ENCODE results near the gene TANGO2.

TANGO2 gene

GRCh38 chr22:19981961-19982920 is 38.7 kb upstream of the TANGO2 start:
- H3K79me1 ChIP-seq (replicated peaks; ENCODE audit: low read length, poor library complexity, severe bottlenecking), result peaks cover 40% of the 10 kb centered on the region
- no peak overlapping the region for H2AFZ ChIP-seq (ENCODE audit: low read depth, low read length)
- H3K36me3 ChIP-seq (ENCODE audit: control insufficient read depth in 1 of 2, insufficient read depth in 2 of 2, low read depth in 1 of 2, low read length in 2 of 2), result peaks cover 5 to 53% of the 10 kb centered on the region in 2 experiments

GRCh38 chr22:19982991-19983578 is 37.8 kb upstream of the TANGO2 start:
- Histone ChIP-seq H2BK120ac (ENCODE audit: low read depth, low read length) (no peak overlapping the region), H3K9ac (ENCODE audit: low read length) (no peak overlapping the region), H3K4me3 (ENCODE audit: insufficient read depth in 1 of 2, low read depth in 1 of 2, low read length in 2 of 2) (no peak overlapping the region), H3K27me3 (ENCODE audit: control insufficient read depth in 1 of 2, insufficient read depth in 1 of 2, low read length in 2 of 2) (no peaks in the 10 kb centered on the region), H3K23ac (ENCODE audit: low read length in 2 of 2) (no peak overlapping the region), H3K36me3 (ENCODE audit: control insufficient read depth in 1 of 2, insufficient read depth in 2 of 2, low read depth in 1 of 2, low read length in 2 of 2) (peaks cover 5 to 45% of the 10 kb centered on the region in 2 experiments), H2BK5ac (ENCODE audit: low read depth, low read length, poor library complexity, severe bottlenecking) (no peak overlapping the region), H3K18ac (ENCODE audit: low read depth in 1 of 2, low read length in 2 of 2) (no peak overlapping the region), H2BK15ac (ENCODE audit: low read depth, poor library complexity, severe bottlenecking) (no peak overlapping the region), H2BK12ac (ENCODE audit: low read length in 2 of 2) (no peak overlapping the region), H3K27ac (ENCODE audit: low read length, poor library complexity, severe bottlenecking) (no peak overlapping the region), H3K9me3 (ENCODE audit: control insufficient read depth, low read length) (no peaks in the 10 kb centered on the region), H3K79me1 (replicated peaks; ENCODE audit: low read length, poor library complexity, severe bottlenecking) (peaks cover 40% of the 10 kb centered on the region), H4K8ac (ENCODE audit: low read length) (no peak overlapping the region), H3K14ac (ENCODE audit: low read length in 2 of 2) (no peak overlapping the region), H2AFZ (ENCODE audit: low read depth, low read length) (no peak overlapping the region), H4K91ac (ENCODE audit: low read length) (no peak overlapping the region), H2AK5ac (ENCODE audit: low read length, severe bottlenecking) (peak overlapping the region; percentile 15), H3K4me1 (ENCODE audit: control insufficient read depth, insufficient read depth, low read depth, low read length) (peaks cover 48% of the 10 kb centered on the region), H3K4me2 (ENCODE audit: low read length, poor library complexity, severe bottlenecking) (no peak overlapping the region), H3K4ac (ENCODE audit: low read depth in 1 of 2, low read length in 2 of 2) (no peak overlapping the region)
- WGBS, result 94% methylated on average over 8 of the region's 8 CpGs
- no peak for DNase-seq

More at GRCh38 chr22:19981961-19982920, 38.7 kb upstream of the TANGO2 start:
- Histone ChIP-seq H3K9me3 (ENCODE audit: control insufficient read depth, low read length) (no peaks in the 10 kb centered on the region), H2BK5ac (ENCODE audit: low read depth, low read length, poor library complexity, severe bottlenecking) (no peak overlapping the region), H3K9ac (ENCODE audit: low read length) (no peak overlapping the region), H2BK15ac (ENCODE audit: low read depth, poor library complexity, severe bottlenecking) (no peak overlapping the region), H2BK12ac (ENCODE audit: low read length in 2 of 2) (no peak overlapping the region), H3K4me3 (ENCODE audit: insufficient read depth in 1 of 2, low read depth in 1 of 2, low read length in 2 of 2) (no peak overlapping the region), H3K4me2 (ENCODE audit: low read length, poor library complexity, severe bottlenecking) (no peak overlapping the region), H2BK120ac (ENCODE audit: low read depth, low read length) (no peak overlapping the region), H4K8ac (ENCODE audit: low read length) (no peak overlapping the region), H3K27ac (ENCODE audit: low read length, poor library complexity, severe bottlenecking) (no peak overlapping the region), H3K4me1 (ENCODE audit: control insufficient read depth, insufficient read depth, low read depth, low read length) (peaks cover 48% of the 10 kb centered on the region), H3K27me3 (ENCODE audit: control insufficient read depth in 1 of 2, insufficient read depth in 1 of 2, low read length in 2 of 2) (no peaks in the 10 kb centered on the region), H4K91ac (ENCODE audit: low read length) (no peak overlapping the region), H3K4ac (ENCODE audit: low read depth in 1 of 2, low read length in 2 of 2) (no peak overlapping the region), H3K14ac (ENCODE audit: low read length in 2 of 2) (no peak overlapping the region), H3K18ac (ENCODE audit: low read depth in 1 of 2, low read length in 2 of 2) (no peak overlapping the region), H2AK5ac (ENCODE audit: low read length, severe bottlenecking) (no peak overlapping the region), H3K23ac (ENCODE audit: low read length in 2 of 2) (no peak overlapping the region)
- no peak for DNase-seq
- WGBS, result 97% methylated on average over 16 of the region's 16 CpGs

DNA sequence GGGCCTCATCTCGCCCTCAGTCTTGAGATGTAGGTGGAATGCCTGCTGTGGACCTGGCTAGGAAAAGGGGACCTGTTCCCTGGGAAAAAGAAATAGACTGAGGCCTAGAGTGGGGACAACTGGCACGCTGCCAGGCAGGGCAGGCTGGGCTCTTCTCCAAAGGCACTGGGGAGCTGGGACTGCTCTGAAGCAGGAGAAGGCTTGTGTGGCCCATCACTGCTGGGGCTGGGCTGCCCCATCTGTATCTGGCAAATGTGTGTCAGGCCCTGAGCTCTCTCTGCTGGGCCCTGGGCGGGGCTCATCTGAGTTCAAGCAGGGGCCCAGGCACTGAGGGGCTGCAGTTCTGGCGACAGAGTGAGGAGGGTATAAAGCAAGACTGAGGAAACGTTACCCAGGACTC is 37.2 kb upstream of the TANGO2 start:
- peaks cover 40% of the 10 kb centered on the region for H3K79me1 ChIP-seq (replicated peaks; ENCODE audit: low read length, poor library complexity, severe bottlenecking)
- 83% methylated on average over 4 of the region's 5 CpGs for WGBS

GRCh38 chr22:19984201-19984753 is 36.6 kb upstream of the TANGO2 start:
- Histone ChIP-seq H3K9me3 (ENCODE audit: control insufficient read depth, low read length) (no peaks in the 10 kb centered on the region), H4K8ac (ENCODE audit: low read length) (no peak overlapping the region), H2AK5ac (ENCODE audit: low read length, severe bottlenecking) (peak overlapping the region; percentile 71), H3K27ac (ENCODE audit: low read length, poor library complexity, severe bottlenecking) (no peak overlapping the region), H2BK120ac (ENCODE audit: low read depth, low read length) (no peak overlapping the region), H3K23ac (ENCODE audit: low read length in 2 of 2) (no peak overlapping the region), H3K4me3 (ENCODE audit: insufficient read depth in 1 of 2, low read depth in 1 of 2, low read length in 2 of 2) (no peak overlapping the region), H3K14ac (ENCODE audit: low read length in 2 of 2) (peak overlapping the region in 1 of 2 experiments; percentile 63), H3K79me1 (replicated peaks; ENCODE audit: low read length, poor library complexity, severe bottlenecking) (peaks cover 40% of the 10 kb centered on the region), H2BK5ac (ENCODE audit: low read depth, low read length, poor library complexity, severe bottlenecking) (no peak overlapping the region), H4K91ac (ENCODE audit: low read length) (no peak overlapping the region), H2AFZ (ENCODE audit: low read depth, low read length) (no peak overlapping the region), H3K27me3 (ENCODE audit: control insufficient read depth in 1 of 2, insufficient read depth in 1 of 2, low read length in 2 of 2) (no peaks in the 10 kb centered on the region), H3K18ac (ENCODE audit: low read depth in 1 of 2, low read length in 2 of 2) (peak overlapping the region in 1 of 2 experiments; percentile 9), H2BK15ac (ENCODE audit: low read depth, poor library complexity, severe bottlenecking) (no peak overlapping the region), H3K36me3 (ENCODE audit: control insufficient read depth in 1 of 2, insufficient read depth in 2 of 2, low read depth in 1 of 2, low read length in 2 of 2) (peaks cover 1 to 33% of the 10 kb centered on the region in 2 experiments), H2BK12ac (ENCODE audit: low read length in 2 of 2) (peak overlapping the region in 1 of 2 experiments; percentile 11), H3K9ac (ENCODE audit: low read length) (peak overlapping the region; percentile 59), H3K4me1 (ENCODE audit: control insufficient read depth, insufficient read depth, low read depth, low read length) (peaks cover 48% of the 10 kb centered on the region), H3K4ac (ENCODE audit: low read depth in 1 of 2, low read length in 2 of 2) (no peak overlapping the region), H3K4me2 (ENCODE audit: low read length, poor library complexity, severe bottlenecking) (peak overlapping the region; percentile 25)
- DNase-seq, result peak; percentile 78
- WGBS, result 64% methylated on average over 15 of the region's 19 CpGs

More for the DNA sequence above, 37.2 kb upstream of the TANGO2 start:
- Histone ChIP-seq H3K4me3 (ENCODE audit: insufficient read depth in 1 of 2, low read depth in 1 of 2, low read length in 2 of 2) (no peak overlapping the region), H3K27me3 (ENCODE audit: control insufficient read depth in 1 of 2, insufficient read depth in 1 of 2, low read length in 2 of 2) (no peaks in the 10 kb centered on the region), H3K4me2 (ENCODE audit: low read length, poor library complexity, severe bottlenecking) (peak overlapping the region; percentile 12), H2AK5ac (ENCODE audit: low read length, severe bottlenecking) (peak overlapping the region; percentile 63), H3K9ac (ENCODE audit: low read length) (peak overlapping the region; percentile 59), H2BK12ac (ENCODE audit: low read length in 2 of 2) (no peak overlapping the region), H3K23ac (ENCODE audit: low read length in 2 of 2) (no peak overlapping the region), H3K36me3 (ENCODE audit: control insufficient read depth in 1 of 2, insufficient read depth in 2 of 2, low read depth in 1 of 2, low read length in 2 of 2) (peaks cover 5 to 38% of the 10 kb centered on the region in 2 experiments), H3K9me3 (ENCODE audit: control insufficient read depth, low read length) (no peaks in the 10 kb centered on the region), H3K27ac (ENCODE audit: low read length, poor library complexity, severe bottlenecking) (no peak overlapping the region), H3K14ac (ENCODE audit: low read length in 2 of 2) (peak overlapping the region in 1 of 2 experiments; percentile 6), H2BK120ac (ENCODE audit: low read depth, low read length) (no peak overlapping the region), H3K4me1 (ENCODE audit: control insufficient read depth, insufficient read depth, low read depth, low read length) (peaks cover 48% of the 10 kb centered on the region), H4K8ac (ENCODE audit: low read length) (no peak overlapping the region), H4K91ac (ENCODE audit: low read length) (no peak overlapping the region), H2AFZ (ENCODE audit: low read depth, low read length) (no peak overlapping the region), H3K18ac (ENCODE audit: low read depth in 1 of 2, low read length in 2 of 2) (no peak overlapping the region), H2BK5ac (ENCODE audit: low read depth, low read length, poor library complexity, severe bottlenecking) (no peak overlapping the region), H2BK15ac (ENCODE audit: low read depth, poor library complexity, severe bottlenecking) (no peak overlapping the region), H3K4ac (ENCODE audit: low read depth in 1 of 2, low read length in 2 of 2) (no peak overlapping the region)
- DNase-seq, result no peak

Measured in mesenchymal stem cell (in vitro differentiated cells and primary cell).